Activated T-helper 17 cell treated with anti-CD3 and anti-CD28 coated beads, Interleukin-2, amount 50 U/mL, for 72 hours (primary cell): ENCODE results near the gene TRAPPC3L. TPM values are rescaled to one million over a fixed set of nuclear protein-coding genes. Genes with fewer than 3 reads are reported as not detected.

Experiments used
- ATAC-seq: fragments of 150-1000 bp; cut with Tn5 transposase; replicated peaks from 2 replicates; pipeline ENCODE4 v1.10.0; 2021; ENCODE audit warnings: mild to moderate bottlenecking, moderate library complexity
- H3K27ac Mint-ChIP-seq: one replicate; pipeline ENCODE4 v1.8.0; 2022; ENCODE audit warnings: mixed read lengths
- H3K27me3 Mint-ChIP-seq: one replicate; pipeline ENCODE4 v1.8.0; 2022; ENCODE audit warnings: mixed read lengths
- H3K36me3 Mint-ChIP-seq: one replicate; pipeline ENCODE4 v1.8.0; 2022; ENCODE audit warnings: low read depth, mild to moderate bottlenecking, mixed read lengths
- H3K4me1 Mint-ChIP-seq: one replicate; pipeline ENCODE4 v1.8.0; 2022; ENCODE audit warnings: mixed read lengths
- H3K4me3 Mint-ChIP-seq: one replicate; pipeline ENCODE4 v1.8.0; 2022; ENCODE audit warnings: mild to moderate bottlenecking, mixed read lengths
- H3K9me3 Mint-ChIP-seq: one replicate; pipeline ENCODE4 v1.8.0; 2022; ENCODE audit warnings: mixed read lengths
- total RNA-seq, 2 donors: library from RNA; stranded (reverse); gene quantifications; one replicate each; pipeline ENCODE4 v1.2.3, GENCODE V29; 2022

TRAPPC3L gene
- total RNA-seq, 2 donors from 2014 or later, result not detected

GRCh38 chr6:116482780-116483179 lies 62.7 kb downstream of the TRAPPC3L start:
- Mint-ChIP-seq H3K27ac (no peak overlapping the region), H3K9me3 (no peaks in the 10 kb centered on the region), H3K36me3 (no peaks in the 10 kb centered on the region), H3K4me3 (no peak overlapping the region), H3K27me3 (peaks cover 16% of the 10 kb centered on the region), H3K4me1 (no peaks in the 10 kb centered on the region)
- ATAC-seq, result no peak

DNA sequence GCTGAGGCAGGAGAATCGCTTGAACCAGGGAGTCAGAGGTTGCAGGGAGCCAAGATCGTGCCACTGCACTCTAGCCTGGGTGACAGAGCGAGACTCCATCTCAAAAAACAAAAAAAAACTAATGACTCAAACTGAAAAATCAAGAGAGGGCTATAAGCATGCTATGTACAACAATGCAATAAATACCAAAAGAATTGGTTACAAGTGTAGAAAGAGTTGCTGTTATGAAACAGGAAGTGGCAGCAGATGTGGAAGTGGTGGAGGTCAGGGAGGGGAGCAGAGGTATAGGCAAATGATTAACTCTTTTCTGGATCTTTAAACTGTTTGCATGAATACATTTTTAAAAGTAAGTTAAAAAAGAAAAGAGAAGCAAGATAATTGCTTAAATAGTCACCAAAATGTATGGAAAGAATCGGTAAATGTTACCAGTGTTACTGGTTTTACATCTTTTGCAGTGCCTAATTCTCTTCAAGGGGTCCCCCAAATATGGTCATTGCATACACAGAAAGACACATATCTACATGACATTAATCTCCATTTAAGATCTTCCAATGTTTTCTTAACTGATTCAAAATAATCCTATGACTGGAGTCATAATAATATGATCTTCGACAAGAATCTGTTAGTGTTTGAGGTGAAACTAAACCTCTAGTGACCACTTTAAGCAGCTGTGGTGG lies 69.3 kb downstream of the TRAPPC3L start:
- ATAC-seq, result peak; percentile 86
- Mint-ChIP-seq H3K9me3 (no peaks in the 10 kb centered on the region), H3K4me3 (peak overlapping the region; percentile 70), H3K27me3 (peaks cover 4% of the 10 kb centered on the region), H3K27ac (peak overlapping the region; percentile 62), H3K4me1 (peaks cover 19% of the 10 kb centered on the region), H3K36me3 (no peaks in the 10 kb centered on the region)

DNA sequence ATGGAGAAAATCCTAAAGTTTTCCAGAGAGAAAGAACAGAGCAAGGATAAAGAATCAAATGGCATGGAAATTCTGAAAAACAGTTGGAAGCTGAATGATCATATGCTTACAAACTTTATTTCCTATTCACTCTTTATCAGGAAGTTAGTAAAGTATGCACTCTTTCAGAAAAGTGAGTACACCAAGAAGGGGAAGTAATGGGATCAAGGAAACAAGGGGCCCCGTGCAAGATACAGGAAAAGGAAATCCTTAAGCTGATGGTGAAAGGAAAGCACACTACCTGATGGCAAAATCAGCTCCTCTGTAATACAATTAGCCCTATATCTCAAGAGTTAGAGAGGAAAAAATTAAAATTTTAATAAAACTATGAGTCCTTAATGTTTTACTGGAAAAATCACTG lies 70.3 kb downstream of the TRAPPC3L start:
- Mint-ChIP-seq H3K27me3 (peaks cover 4% of the 10 kb centered on the region), H3K36me3 (no peaks in the 10 kb centered on the region), H3K27ac (peak overlapping the region; percentile 62), H3K9me3 (no peaks in the 10 kb centered on the region), H3K4me1 (peaks cover 19% of the 10 kb centered on the region), H3K4me3 (peak overlapping the region; percentile 70)
- ATAC-seq, result no peak

DNA sequence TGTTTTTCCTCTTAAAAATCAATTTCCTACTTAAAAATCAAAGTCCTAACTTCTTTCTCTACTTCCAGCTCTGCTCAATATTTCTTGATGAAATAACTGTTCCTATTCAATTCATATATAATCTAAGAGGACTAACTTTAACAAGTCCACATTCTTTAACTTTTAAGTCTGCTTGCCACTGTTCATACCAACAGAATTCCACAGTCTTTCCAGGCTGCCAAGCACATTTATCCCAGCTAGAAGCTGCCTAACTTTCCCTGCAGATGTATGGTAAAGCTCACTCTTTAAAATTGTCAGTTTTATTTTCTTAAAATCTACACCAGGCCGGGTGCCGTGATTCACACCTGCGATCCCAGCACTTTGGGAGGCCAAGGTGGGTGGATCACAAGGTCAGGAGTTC lies 72.8 kb downstream of the TRAPPC3L start:
- no peak overlapping the region for H3K27ac Mint-ChIP-seq

GRCh38 chr6:116471531-116471930 lies 74.0 kb downstream of the TRAPPC3L start:
- Mint-ChIP-seq H3K36me3 (no peaks in the 10 kb centered on the region), H3K4me1 (peaks cover 19% of the 10 kb centered on the region), H3K9me3 (no peaks in the 10 kb centered on the region), H3K27ac (no peak overlapping the region), H3K27me3 (peaks cover 4% of the 10 kb centered on the region), H3K4me3 (no peak overlapping the region)
- ATAC-seq, result no peak

More for the DNA sequence above, 72.8 kb downstream of the TRAPPC3L start:
- H3K4me3 Mint-ChIP-seq, result no peak overlapping the region
- H3K27me3 Mint-ChIP-seq, result peaks cover 4% of the 10 kb centered on the region
- no peak for ATAC-seq
- H3K9me3 Mint-ChIP-seq, result no peaks in the 10 kb centered on the region
- H3K4me1 Mint-ChIP-seq, result peaks cover 19% of the 10 kb centered on the region
- no peaks in the 10 kb centered on the region for H3K36me3 Mint-ChIP-seq

DNA sequence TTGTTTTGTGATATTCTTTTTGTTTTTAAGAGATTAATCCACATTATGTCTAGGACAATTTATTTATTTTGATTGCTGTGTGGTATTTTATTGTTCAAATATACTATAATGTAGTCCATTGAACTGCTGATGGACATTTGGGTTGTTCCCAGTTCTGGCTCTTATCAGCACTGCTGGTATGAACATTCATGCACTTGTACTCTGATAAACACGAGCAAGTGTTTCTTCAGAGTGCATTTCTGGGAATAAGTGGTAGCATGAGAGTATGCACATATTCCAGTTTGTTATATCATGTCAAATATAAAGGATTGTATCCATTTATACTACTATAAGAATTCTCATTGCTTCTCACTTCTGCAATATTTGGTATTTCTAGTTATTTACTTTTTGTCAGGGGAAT lies 77.2 kb downstream of the TRAPPC3L start:
- Mint-ChIP-seq H3K9me3 (no peaks in the 10 kb centered on the region), H3K4me3 (no peak overlapping the region), H3K4me1 (peaks cover 5% of the 10 kb centered on the region), H3K27ac (no peak overlapping the region), H3K27me3 (peaks cover 4% of the 10 kb centered on the region), H3K36me3 (no peaks in the 10 kb centered on the region)
- no peak for ATAC-seq

GRCh38 chr6:116467514-116467913 lies 78.0 kb downstream of the TRAPPC3L start:
- H3K9me3 Mint-ChIP-seq, result no peaks in the 10 kb centered on the region
- no peak overlapping the region for H3K27ac Mint-ChIP-seq
- H3K27me3 Mint-ChIP-seq, result peaks cover under 1% of the 10 kb centered on the region
- peaks cover 5% of the 10 kb centered on the region for H3K4me1 Mint-ChIP-seq
- ATAC-seq, result no peak
- H3K36me3 Mint-ChIP-seq, result no peaks in the 10 kb centered on the region
- H3K4me3 Mint-ChIP-seq, result no peak overlapping the region

DNA sequence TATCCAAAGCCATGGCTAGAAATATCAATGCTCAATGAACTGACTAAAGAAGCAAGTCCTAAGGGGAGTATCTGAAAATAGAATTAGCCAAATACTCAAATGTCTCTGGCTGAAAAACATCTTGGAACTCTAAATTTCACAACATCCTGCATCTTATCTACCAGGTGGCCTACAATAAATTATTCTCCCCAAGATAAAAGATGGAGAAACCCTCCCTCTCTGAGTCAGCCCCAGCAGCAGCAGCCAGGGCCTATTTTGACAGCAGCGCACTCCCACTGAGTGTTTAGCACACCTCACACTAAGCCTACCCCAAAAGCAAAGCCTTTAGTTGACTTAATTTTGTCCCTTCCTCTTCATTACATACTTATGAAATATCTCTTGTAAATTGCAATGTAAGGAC lies 78.4 kb downstream of the TRAPPC3L start:
- no peaks in the 10 kb centered on the region for H3K36me3 Mint-ChIP-seq
- peaks cover 5% of the 10 kb centered on the region for H3K4me1 Mint-ChIP-seq
- H3K27ac Mint-ChIP-seq, result no peak overlapping the region
- H3K27me3 Mint-ChIP-seq, result no peaks in the 10 kb centered on the region
- no peaks in the 10 kb centered on the region for H3K9me3 Mint-ChIP-seq
- no peak overlapping the region for H3K4me3 Mint-ChIP-seq
- ATAC-seq, result no peak

DNA sequence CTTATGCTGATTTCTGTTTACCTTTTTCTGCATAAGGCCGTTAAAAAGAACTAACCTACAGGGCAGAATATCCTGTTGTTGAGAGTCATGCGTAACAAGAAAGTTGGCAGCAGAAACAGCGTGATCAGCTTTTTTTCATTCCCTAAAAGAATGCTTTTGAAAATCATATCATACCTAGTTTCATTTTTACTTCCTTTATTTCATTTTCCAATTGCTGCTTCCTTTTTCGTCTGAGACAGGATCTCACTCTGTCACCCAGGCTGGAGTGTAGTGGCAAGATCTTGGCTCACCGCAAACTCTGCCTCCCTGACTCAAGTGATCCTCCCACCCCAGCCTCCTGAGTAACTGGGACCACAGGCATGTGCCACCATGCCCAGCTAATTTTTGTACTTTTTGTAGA lies 80.2 kb downstream of the TRAPPC3L start:
- H3K36me3 Mint-ChIP-seq, result no peaks in the 10 kb centered on the region
- H3K4me1 Mint-ChIP-seq, result peaks cover 12% of the 10 kb centered on the region
- H3K9me3 Mint-ChIP-seq, result no peaks in the 10 kb centered on the region
- H3K27ac Mint-ChIP-seq, result peak overlapping the region; percentile 24
- peaks cover 7% of the 10 kb centered on the region for H3K27me3 Mint-ChIP-seq
- ATAC-seq, result peak; percentile 18
- H3K4me3 Mint-ChIP-seq, result no peak overlapping the region

DNA sequence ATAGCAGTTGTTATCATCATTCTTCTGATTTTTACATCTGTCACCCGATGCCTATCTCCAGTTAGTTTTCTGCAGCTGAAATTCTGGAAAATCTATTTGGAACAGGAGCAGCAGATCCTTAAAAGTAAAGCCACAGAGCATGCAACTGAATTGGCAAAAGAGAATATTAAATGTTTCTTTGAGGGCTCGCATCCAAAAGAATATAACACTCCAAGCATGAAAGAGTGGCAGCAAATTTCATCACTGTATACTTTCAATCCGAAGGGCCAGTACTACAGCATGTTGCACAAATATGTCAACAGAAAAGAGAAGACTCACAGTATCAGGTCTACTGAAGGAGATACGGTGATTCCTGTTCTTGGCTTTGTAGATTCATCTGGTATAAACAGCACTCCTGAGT lies 82.2 kb downstream of the TRAPPC3L start:
- peak overlapping the region; percentile 80 for H3K4me3 Mint-ChIP-seq
- H3K36me3 Mint-ChIP-seq, result no peaks in the 10 kb centered on the region
- peaks cover 7% of the 10 kb centered on the region for H3K27me3 Mint-ChIP-seq
- ATAC-seq, result no peak
- no peaks in the 10 kb centered on the region for H3K9me3 Mint-ChIP-seq
- H3K27ac Mint-ChIP-seq, result no peak overlapping the region
- H3K4me1 Mint-ChIP-seq, result peaks cover 12% of the 10 kb centered on the region

- H3K27me3 Mint-ChIP-seq, result peaks cover 7% of the 10 kb centered on the region
- peaks cover 12% of the 10 kb centered on the region for H3K4me1 Mint-ChIP-seq
- H3K4me3 Mint-ChIP-seq, result peak overlapping the region; percentile 80
- peak; percentile 93 for ATAC-seq
- H3K27ac Mint-ChIP-seq, result peak overlapping the region; percentile 80
- H3K9me3 Mint-ChIP-seq, result no peaks in the 10 kb centered on the region
- no peaks in the 10 kb centered on the region for H3K36me3 Mint-ChIP-seq
These were observed 83.3 kb downstream of the TRAPPC3L start for GRCh38 chr6:116461932-116462885.

DNA sequence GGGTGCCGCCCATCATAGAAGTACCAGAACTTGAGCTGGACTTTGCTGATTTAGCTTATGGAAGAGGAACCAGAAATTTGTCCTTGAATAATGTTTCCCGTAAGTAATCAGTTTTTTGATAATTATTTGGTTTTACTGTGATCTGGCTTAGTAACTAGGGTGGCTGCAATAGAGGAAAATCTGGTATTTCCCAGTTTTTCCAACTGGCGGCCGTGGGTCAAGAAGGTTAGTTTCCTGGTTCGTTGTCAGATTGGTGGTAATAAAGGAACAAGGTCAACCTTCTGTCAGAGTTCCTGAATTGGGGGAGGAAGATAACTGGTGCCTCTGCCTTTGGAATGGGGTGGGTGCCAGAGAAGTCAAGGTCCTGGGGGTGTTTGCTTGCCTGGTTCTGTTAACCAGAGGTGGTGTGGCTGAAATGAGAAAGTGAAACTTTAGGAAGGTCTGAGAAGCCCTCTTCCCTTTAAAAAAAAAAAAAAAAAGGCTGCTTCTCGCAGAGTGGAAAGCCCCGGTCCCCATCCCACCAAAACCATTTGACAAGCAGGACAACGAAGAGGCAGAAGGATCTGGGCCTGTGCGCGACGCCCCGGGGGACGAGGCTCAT lies 84.1 kb downstream of the TRAPPC3L start, which contains the start of gene CALHM6:
Gene CALHM6, plus strand, starts transcription at position 45 of the 601 bp plus-strand sequence. Its CDS starts 555 bp downstream, at position 600.
- Mint-ChIP-seq H3K4me3 (peak within 1 kb of the TSS; percentile 80), H3K4me1 (peaks cover 12% of the 10 kb centered on the region), H3K27ac (peak within 1 kb of the TSS; percentile 80), H3K36me3 (no peaks in the 10 kb centered on the region), H3K27me3 (peaks cover 7% of the 10 kb centered on the region), H3K9me3 (no peaks in the 10 kb centered on the region)
- no peak for ATAC-seq

- Mint-ChIP-seq H3K4me1 (peaks cover 12% of the 10 kb centered on the region), H3K4me3 (no peak overlapping the region)
- no peak for ATAC-seq
These were observed 85.6 kb downstream of the TRAPPC3L start for GRCh38 chr6:116459927-116460326.

DNA sequence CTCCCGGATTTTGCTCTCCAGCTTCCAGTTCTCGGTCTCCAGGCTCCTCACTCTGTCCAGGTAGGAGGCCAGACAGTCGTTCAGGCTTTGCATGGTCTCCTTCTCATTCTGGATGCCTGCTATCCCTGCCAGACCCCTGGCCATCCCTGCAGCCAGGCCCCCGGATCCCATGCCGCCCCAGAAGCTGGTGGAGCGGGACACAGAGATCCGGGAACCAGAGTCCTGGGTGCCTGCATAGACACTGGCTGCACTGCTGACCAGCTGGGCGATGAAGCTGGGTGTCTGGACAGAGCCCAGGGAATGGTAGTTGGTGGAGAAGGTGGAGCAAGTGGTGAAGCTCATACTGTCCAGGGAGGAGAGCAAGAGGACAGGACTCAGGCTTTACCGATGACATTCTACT lies 87.2 kb downstream of the TRAPPC3L start:
- Mint-ChIP-seq H3K36me3 (no peaks in the 10 kb centered on the region), H3K4me3 (no peak overlapping the region), H3K9me3 (no peaks in the 10 kb centered on the region), H3K27ac (no peak overlapping the region), H3K4me1 (peaks cover 7% of the 10 kb centered on the region), H3K27me3 (peaks cover 13% of the 10 kb centered on the region)
- ATAC-seq, result no peak

More at GRCh38 chr6:116459927-116460326, 85.6 kb downstream of the TRAPPC3L start:
- no peaks in the 10 kb centered on the region for H3K36me3 Mint-ChIP-seq
- no peaks in the 10 kb centered on the region for H3K9me3 Mint-ChIP-seq
- H3K27me3 Mint-ChIP-seq, result peaks cover 7% of the 10 kb centered on the region
- no peak overlapping the region for H3K27ac Mint-ChIP-seq
